NCI-H510A treated with DMSO at 0.1 percent for 48 hours (cell line): ENCODE data around the gene PIK3C2A.
"Not testable (repeated sequence)": the region's sequence is repeated elsewhere in the genome, so short reads cannot be mapped to it uniquely, and the experiment has no call there.

Experiments used
- DNase-seq: peaks from one replicate; lab custom pipeline; 2025; lab: John Stamatoyannopoulos, UW

Gene PIK3C2A, protein sequence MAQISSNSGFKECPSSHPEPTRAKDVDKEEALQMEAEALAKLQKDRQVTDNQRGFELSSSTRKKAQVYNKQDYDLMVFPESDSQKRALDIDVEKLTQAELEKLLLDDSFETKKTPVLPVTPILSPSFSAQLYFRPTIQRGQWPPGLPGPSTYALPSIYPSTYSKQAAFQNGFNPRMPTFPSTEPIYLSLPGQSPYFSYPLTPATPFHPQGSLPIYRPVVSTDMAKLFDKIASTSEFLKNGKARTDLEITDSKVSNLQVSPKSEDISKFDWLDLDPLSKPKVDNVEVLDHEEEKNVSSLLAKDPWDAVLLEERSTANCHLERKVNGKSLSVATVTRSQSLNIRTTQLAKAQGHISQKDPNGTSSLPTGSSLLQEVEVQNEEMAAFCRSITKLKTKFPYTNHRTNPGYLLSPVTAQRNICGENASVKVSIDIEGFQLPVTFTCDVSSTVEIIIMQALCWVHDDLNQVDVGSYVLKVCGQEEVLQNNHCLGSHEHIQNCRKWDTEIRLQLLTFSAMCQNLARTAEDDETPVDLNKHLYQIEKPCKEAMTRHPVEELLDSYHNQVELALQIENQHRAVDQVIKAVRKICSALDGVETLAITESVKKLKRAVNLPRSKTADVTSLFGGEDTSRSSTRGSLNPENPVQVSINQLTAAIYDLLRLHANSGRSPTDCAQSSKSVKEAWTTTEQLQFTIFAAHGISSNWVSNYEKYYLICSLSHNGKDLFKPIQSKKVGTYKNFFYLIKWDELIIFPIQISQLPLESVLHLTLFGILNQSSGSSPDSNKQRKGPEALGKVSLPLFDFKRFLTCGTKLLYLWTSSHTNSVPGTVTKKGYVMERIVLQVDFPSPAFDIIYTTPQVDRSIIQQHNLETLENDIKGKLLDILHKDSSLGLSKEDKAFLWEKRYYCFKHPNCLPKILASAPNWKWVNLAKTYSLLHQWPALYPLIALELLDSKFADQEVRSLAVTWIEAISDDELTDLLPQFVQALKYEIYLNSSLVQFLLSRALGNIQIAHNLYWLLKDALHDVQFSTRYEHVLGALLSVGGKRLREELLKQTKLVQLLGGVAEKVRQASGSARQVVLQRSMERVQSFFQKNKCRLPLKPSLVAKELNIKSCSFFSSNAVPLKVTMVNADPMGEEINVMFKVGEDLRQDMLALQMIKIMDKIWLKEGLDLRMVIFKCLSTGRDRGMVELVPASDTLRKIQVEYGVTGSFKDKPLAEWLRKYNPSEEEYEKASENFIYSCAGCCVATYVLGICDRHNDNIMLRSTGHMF (N-terminal part only)

DNA sequence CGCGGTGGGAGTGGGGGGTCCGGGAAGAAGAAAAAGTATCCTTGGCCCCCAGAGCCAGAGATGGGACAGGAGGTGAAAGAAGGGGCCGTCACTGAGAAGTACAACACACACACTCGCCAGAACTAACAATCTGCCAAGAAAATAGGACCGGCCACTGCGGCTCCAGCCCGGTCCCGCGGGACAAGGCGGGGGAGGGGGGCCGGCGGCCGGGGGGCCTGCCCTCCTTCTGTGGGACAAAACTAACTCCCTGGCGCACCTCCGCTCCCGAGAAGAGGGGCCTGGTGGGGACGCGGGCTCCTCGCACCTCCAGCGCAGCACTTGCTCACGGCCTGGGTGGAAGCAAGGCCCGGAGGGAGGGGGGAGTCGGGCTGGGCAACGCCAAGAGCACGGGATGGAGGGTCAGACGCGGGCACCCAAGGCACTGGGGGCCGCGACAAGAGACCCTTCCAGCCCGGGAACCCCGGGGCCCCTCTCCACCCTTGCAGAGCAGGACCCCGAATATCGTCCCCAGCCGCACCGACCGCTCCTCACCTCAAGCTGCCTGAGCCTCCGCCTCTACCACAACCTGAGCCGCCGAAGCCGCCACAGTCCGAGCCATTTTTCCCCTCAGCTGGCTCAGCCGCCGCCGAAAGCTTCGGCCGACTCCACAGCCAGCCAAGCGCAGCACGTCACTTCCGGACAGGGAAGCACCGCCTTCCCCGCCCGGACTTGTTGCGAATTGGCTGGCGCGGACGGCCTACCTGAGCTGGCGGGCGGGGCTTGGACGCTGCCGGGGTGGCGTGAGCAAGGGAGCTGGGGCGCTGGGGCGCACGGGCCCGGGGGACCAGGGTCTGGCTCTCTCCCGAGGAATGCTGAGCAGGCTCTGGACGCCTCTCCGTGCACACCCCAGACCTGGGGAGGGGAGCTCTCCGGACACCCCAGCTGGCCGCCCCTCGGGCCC, at the start of gene PIK3C2A:
Gene PIK3C2A, minus strand, starts transcription at position 670 of the 940 bp plus-strand sequence. CDS start 38,245 bp downstream, outside the sequence.
- peak; percentile 79 for DNase-seq

DNA sequence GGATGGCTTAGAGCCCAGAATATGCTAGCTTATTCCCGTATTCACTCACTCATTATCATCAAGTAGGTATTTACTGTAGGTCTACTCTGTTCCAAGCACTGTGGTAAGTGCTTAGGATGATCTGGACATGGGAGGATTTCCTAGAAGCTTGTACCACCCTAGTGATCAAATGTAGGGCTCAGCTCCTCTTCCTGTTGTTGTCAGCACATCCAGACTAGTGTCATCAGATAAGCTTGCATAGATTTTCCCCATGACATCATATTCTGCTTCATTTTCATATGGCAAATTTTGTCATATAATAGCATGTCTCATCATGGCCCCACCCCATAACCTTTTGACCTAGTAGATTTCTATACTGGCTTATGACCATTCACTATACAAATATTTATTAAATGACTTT, 49.4 kb upstream of the PIK3C2A start:
- DNase-seq = no peak

DNA sequence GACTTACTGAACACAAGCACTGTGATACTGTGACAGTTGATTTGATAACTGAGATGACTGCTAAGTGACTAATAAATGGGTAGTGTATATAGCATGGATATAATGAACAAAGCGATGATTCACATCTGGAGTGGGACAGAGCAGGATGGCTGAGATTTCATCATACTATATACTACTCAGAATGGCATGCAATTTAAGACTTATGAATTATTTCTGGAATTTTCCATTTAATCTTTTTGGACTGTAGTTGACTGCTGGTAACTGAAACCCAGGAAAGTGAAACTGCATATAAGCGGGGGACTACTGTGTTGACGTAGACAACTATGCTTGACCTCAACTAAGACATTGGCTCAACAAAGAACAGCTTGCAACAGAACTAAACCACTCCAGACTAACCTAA, 48.7 kb upstream of the PIK3C2A start:
- DNase-seq = no peak

DNA sequence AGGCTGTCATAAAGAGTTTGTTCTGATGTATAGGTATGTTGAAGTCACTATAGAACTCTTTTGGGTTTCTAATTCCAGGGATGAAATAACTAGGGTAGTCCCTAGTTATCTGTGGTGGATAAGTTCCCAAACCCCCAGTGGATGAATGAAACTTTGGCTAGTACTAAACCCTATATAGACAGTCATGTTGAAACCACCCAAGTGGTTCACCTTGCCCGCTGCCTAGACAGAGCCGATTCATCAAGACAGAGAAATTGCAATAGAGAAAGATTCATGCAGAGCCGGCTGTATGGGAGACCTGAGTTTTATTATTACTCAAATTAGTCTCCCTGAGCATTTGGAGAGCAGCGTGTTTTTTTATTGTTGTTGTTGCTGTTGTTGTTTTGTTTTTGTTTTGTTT, 44.9 kb upstream of the PIK3C2A start:
- DNase-seq = no peak

DNA sequence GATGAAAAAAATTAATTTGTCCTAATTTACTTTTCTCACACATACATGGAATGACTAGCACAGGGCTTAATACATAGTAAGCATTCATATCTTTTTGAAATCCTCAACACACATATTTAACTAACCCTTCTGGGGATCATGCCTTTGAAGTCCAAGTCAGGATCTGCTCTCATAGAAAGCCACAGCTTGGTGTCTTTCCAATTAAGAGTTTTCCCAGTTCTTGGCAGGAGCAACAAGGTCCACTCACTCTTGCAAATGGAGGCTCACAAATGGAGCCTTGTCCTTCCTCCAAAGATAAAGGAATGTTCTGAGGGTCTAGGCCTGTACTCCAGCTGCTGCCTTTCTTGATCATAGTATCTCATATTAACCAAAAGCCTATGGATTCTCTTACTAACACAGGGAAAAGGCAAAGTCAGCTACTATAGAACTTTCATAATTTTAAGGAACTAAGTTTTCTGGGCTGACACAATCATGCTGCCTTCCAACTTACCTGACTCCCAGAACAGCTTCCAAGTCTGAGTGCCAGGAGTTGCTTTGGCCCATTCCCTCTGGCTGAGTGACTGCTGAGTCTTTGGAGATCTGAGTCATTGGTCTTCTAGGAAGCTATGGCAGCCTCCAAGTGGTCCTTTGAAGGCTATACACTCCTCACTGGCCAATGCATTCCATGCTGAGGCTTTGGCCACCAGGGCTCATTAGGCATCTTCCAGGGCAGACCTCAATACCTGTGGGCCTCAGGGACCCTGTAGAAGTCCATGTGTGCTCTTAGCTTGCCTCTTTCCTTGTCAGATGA, 43.0 kb upstream of the PIK3C2A start:
- DNase-seq = no peak

DNA sequence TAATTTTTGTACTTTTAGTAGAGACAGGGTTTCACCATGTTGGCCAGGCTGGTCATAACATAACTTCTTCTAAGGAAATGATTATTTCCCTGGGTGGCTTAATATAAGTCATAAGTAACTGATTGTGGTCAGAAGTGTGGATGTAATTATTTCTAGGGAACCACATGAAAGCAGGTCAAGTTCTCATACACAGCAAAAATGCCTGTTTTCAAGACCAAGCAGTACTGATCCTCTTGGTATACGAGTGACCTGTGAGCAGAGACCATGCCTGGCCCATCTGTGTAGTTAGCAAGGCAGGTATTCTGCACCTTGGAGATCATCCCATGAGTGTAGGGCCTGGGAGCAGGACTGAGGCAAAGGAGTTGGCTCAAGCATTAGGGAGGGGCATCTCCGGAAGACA, 36.3 kb upstream of the PIK3C2A start:
- no peak for DNase-seq

DNA sequence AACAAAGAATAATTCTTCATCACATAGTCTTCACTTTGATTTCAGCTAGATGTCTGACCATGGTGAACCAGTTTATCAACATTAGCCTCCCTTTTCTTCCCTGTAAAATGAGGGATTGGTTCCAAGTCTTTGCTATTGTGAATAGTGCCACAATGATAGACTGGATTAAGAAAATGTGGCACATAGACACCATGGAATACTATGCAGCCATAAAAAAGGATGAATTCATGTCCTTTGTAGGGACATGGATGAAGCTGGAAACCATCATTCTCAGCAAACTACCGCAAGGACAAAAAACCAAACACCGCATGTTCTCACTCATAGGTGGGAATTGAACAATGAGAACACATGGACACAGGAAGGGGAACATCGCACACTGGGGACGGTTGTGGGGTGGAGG, 35.2 kb upstream of the PIK3C2A start:
- DNase-seq = not testable (repeated sequence)

DNA sequence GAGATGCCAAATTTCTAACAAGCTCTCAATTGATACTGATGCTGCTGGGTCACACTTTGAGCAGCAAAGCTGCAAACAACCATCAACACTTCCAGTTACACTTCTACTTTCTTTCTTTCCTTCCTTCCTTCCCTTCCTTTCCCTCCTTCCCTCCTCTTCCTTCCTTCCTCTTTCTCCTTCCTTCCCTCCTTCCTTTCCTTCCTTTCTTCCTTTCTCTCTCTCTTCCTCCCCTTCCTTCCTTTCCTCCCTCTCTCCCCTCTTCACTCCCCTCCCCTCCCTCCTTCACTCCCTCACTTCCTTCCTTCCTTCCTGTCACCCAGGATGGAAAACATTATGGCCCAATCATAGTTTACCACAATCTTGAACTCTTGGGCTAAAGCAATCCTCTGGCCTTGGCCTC, 33.0 kb upstream of the PIK3C2A start:
- no peak for DNase-seq

DNA sequence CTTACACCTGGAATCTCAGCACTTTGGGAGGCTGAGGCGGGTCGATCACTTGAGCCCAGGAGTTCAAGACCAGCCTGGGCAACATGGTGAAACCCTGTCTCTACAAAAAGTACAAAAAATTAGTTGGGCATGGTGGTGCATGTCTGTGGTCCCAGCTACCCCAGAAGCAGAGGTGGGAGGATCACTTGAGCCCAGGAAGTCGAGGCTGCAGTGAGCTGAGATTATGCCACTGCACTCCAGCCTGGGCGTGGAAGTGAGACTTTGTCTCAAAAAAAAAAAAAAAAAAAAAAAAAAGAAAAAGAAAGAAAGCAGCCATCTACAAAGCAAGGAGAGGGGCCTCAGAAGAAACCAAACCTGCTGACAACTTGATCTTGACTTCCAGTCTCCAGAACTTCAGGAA, 32.1 kb upstream of the PIK3C2A start:
- DNase-seq = not testable (repeated sequence)

DNA sequence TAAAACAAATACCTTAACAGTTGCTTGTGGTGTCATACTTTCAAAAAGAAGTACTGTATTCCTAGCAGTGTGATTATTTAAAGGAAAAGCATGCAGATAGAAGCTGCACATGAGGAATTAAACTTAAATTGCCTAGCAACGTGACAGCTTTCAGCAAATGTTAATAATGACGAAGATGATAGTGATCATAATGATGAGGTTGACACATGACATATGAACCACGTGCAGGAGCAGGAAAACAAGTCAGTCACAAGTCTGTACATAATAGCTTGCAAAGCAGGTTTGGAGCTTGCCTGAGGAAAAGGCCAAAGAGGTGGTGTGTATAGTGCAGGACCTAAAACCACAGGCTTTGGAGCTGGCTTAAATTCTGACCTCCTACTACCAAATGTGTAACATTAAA, 30.6 kb upstream of the PIK3C2A start:
- peak; percentile 1 for DNase-seq

DNA sequence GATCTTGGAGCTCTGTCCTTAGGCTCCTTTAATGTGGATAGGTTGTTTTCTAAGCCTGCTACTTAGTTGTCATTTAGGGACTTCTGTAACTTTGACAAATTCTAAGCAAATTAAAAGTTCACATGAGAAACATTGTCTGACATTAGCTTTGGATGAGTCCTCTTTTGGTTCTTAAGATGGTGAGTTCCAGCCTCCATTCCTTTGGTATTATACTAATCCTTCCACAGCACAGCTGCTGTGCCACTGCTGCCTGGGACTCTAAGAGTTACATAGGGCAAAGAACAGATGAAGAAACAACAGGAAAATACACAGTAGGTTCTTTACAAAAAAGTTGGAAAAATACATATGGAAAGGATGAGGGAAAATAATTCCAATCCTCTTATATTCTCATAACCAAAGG, 25.3 kb upstream of the PIK3C2A start:
- DNase-seq = no peak

DNA sequence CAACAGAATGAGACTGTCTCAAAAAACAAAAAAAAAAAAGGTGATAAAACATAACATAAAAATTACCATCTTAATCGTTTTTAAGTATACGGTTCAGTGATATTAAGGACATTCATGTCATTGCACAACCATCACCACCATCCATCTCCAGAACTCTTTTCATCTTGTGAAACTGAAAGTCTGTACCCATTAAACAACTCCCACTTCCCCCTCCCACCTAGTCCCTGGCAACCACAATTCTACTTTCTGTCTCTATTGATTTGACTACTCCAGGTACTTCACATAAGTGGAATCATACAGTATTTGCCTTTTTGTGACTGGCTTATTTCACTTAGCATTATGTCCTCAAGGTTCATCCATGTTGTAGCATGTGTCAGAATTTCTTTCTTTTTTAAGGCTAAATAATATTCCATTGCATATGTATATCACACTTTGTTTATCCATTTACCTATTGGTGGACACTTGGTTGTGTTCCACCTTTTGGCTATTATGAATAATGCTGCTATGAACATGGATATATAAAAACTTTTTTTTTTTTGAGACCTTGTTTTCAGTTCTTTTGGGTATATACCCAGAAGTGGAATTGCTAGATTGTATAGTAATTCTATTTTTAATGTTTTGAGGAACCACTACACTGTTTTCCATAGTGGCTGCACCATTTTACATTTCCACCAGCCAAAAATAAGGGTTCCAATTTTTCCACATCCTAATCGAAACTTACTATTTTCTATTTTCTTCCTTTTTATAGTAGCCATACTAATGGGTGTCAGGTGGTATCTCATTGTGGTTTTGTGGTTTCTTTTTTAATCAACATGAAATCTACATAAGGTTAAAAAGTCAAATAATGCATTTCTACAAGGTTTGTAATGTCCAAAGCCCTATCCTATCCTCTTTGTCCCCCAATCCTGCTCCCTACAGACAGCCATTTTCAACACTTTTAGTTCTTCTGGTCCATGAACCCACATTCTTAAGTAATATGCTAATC, 23.4 kb upstream of the PIK3C2A start:
- DNase-seq = no peak

DNA sequence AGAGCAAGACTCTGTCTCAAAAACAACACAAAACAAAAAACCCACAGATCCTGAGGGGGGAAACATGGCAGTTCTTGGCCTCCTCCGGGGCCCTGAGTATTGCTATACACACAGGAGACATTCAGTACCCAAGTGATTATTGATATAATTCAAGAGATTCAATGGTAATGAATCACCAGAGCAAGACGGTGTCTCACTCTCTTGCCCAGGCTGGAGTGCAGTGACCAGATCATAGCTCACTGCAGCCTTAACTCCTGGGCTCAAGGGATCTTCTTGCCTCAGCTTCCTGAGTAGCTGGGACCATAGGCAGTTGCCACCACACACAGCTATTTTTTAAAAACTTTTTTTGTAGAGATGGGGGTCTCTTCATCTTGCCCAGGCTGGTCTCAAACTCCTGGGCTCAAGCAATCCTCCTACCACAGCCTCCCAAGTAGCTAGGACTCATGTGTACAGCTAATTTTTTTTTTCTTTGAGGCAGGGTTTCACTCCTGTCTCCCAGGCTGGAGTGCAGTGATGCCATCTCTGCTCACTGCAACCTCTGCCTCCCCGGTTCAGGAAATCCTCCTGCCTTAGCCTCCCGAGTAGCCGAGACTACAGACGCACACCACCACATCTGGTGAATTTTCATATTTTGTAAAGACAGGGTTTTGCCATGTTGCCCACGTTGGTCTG, 21.8 kb upstream of the PIK3C2A start:
- DNase-seq = no peak

DNA sequence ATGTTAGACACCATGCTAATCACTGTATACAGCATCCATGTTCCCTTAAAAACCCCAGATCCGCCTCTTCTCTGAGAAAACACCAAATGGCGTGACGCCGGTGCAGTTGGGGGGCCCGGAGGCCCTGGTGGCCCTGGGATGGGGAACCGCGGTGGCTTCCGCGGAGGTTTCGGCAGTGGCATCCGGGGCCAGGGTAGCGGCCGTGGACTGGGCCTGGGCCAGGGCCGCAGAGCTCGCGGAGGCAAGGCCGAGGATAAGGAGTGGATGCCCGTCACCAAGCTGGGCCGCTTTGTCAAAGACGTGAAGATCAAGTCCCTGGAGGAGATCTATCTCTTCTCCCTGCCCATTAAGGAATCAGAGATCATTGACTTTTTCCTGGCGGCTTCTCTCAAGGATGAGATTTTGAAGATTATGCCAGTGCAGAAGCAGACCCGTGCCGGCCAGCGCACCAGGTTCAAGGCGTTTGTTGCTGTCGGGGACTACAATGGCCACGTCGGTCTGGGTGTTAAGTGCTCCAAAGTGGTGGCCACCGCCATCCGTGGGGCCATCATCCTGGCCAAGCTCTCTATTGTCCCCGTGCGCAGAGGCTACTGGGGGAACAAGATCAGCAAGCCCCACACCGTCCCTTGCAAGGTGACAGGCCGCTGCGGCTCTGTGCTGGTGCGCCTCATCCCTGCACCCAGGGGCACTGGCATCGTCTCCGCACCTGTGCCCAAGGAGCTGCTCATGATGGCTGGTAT, 20.6 kb upstream of the PIK3C2A start:
- DNase-seq = not testable (repeated sequence)

DNA sequence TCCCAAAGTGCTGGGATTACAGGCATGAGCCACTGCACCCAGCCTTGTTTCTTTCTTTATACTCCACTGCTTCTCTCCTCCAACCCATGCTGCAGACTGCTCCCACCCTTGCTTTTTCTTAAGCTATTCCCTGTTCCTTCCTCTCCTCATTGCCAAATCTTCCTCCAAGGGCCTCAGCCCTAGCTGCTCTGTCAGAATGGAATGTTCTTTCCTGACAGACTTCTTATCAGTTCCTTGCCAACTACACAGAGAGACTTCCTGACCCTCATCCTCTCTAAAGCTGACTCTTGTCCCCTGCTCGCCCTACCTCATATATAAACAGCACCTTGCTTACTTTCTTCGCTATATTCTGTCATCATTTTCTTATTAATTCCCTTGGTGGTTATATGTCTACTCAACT, 16.9 kb upstream of the PIK3C2A start:
- DNase-seq = no peak

DNA sequence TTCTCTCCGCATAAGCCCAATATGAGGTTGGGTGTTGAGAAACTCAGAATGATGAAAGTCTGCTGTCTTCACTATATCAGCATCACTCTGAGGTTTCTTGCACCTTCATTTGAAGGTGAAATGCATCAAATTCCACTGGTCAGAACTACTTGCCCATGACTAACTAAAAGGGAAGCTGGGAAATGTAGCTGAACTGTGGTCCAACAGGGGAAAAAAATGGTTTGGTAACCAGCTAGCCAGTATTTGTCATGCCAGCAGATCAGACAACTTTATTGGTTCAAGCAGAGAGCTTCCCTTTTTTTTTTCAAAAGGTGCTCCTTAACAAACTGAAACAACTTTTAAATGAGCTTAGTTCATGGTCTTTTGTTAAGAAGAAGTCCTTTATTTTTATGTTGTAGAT, 14.2 kb upstream of the PIK3C2A start:
- no peak for DNase-seq

DNA sequence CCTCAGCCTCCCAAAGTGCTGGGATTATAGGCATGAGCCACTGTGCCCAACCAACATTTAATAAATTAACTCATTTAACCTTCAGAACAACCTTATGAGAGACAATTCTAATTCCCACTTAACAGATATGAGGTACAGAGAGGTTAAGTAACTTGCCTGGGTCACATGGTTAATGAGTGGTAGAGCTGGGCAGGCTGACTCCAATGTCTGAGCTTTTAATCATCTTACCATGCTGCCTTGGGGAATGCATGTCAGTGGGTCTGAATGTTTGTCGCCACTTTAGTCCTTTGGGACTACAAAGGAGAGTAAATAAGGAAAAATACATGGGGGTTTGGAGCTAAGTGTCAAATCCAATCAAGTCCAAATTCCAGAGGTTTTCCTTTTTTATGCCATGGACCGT, 11.2 kb upstream of the PIK3C2A start:
- DNase-seq = no peak

DNA sequence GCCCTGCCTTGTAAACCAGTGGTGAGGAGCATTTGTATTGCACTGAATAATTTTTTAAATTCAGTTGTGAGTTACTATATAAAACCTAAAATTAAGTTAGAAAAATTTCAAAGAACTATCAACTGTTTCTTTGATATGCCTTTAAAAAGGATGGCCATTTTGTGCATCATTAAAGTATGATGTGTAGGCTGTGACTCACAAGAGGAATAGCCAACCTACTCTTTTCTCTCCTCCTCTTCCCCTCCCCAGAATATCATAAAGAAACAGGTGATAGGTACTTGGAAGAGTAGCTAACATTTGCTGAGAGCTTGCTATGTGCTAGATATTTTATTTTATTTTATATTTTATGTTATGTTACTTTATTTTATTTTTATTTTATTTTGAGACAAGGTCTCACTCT, 10.6 kb upstream of the PIK3C2A start:
- DNase-seq = no peak
